Measurements from ENCODE around the gene NUDT8.

DNA sequence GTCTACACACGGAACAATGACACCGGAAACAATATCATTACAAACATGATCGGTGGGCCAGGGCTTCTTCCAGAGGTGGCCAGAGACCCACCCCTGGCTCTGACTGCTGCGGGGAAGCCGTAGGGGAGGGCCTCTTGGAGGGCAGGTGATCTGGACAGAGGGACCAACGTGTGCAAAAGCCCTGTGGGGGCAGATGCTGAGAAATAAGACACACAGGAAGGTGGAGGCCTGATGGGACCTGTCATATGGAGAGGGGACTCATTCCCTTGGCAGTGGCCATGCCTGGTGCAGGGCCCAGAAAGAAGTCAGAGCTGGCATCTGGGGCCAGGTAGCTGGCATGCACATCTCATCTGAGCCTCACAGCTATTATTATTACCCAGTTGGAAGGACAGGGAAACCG lies 43.6 kb upstream of the NUDT8 start:
- TF ChIP-seq POLR2A (IDR thresholded peaks at IDR 0.05; ENCODE audit: control extremely low read depth in 1 of 2, low read depth in 2 of 2, low read length in 2 of 2) = no peak
- TF ChIP-seq TAF7 (optimal IDR thresholded peaks at IDR 0.05; ENCODE audit: borderline replicate concordance, low read depth, low read length) = no peak
- TF ChIP-seq, protein P1, sequence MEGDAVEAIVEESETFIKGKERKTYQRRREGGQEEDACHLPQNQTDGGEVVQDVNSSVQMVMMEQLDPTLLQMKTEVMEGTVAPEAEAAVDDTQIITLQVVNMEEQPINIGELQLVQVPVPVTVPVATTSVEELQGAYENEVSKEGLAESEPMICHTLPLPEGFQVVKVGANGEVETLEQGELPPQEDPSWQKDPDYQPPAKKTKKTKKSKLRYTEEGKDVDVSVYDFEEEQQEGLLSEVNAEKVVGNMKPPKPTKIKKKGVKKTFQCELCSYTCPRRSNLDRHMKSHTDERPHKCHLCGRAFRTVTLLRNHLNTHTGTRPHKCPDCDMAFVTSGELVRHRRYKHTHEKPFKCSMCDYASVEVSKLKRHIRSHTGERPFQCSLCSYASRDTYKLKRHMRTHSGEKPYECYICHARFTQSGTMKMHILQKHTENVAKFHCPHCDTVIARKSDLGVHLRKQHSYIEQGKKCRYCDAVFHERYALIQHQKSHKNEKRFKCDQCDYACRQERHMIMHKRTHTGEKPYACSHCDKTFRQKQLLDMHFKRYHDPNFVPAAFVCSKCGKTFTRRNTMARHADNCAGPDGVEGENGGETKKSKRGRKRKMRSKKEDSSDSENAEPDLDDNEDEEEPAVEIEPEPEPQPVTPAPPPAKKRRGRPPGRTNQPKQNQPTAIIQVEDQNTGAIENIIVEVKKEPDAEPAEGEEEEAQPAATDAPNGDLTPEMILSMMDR (IDR thresholded peaks at IDR 0.05; ENCODE audit: control extremely low read depth in 1 of 3, insufficient read depth in 1 of 3, low read depth in 1 of 3, low read length in 3 of 3) = no peak
- TF ChIP-seq EP300 (IDR thresholded peaks at IDR 0.05; ENCODE audit: borderline replicate concordance in 1 of 2, low read depth in 2 of 2, low read length in 2 of 2) = no peak
- no peak for TF ChIP-seq ZNF274 (IDR thresholded peaks at IDR 0.05; ENCODE audit: borderline replicate concordance, extremely low read depth, low read length)
- no peak for TF ChIP-seq EZH2 (IDR thresholded peaks at IDR 0.05; ENCODE audit: low read depth, low read length, severe bottlenecking)
- TF ChIP-seq JUND (IDR thresholded peaks at IDR 0.05; ENCODE audit: low read length) = no peak
- TF ChIP-seq KDM1A (IDR thresholded peaks at IDR 0.05; ENCODE audit: borderline replicate concordance, low read length) = no peak
